Measurements from ENCODE around the gene SHISA5.
A peak's percentile ranks its signal among the peaks of the same experiment; 100 is the strongest.

SHISA5 gene

DNA sequence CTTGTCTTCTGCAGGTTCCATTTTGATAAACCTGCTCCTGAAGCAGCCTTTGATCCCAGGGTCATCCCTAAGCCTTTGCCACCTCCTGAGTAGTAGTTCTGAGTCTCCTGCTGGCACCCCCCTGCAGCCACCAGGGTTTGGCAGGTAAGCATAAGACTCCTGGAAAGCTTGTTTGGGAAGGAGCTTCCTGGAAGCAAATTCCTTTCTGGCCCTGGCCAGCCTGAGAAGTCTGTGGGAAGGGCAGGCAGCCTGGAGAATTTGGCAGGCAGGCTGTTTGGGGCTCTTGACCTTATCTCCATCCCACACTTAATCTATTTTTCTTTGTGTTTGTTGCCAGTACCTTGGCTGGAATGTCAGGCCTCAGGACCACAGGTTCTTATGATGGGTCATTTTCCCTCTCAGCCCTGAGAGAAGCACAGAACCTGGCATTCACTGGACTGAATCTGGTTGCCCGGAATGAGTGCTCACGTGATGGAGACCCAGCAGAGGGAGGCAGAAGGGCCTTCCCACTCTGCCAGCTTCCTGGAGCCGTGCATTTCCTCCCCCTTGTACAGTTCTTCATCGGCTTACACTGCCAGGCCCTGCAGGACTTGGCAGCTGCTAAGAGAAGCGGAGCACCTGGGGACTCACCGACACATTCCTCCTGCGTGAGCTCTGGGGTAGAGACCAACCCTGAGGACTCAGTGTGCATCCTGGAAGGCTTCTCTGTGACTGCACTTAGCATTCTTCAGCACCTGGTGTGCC lies 44.0 kb downstream of the SHISA5 start:
- no peak for DNase-seq (ENCODE audit: low spot score)

GRCh38 chr3:48459331-48459730 lies 44.6 kb downstream of the SHISA5 start:
- DNase-seq (ENCODE audit: low spot score): no peak

DNA sequence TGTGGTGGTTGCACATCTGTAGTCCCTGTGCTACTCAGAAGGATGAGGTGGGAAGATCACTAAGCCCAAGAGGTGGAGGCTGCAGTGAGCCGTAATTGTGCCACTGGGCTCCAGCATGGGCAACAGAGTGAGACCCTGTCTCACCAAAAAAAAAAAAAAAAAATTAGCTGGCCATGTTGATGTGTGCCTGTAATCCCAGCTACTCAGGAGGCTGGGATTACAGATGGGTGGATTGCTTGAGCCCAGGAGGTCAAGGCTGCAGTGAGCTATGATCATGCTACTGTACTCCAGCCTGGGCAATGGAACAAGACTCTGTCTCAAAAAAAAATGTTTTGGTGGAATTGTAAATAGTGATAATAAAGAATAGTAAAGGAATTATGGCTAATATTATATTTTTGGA lies 47.5 kb downstream of the SHISA5 start:
- no peak for DNase-seq (ENCODE audit: low spot score)

GRCh38 chr3:48451270-48451669 lies 52.7 kb downstream of the SHISA5 start:
- no peak for DNase-seq (ENCODE audit: low spot score)

DNA sequence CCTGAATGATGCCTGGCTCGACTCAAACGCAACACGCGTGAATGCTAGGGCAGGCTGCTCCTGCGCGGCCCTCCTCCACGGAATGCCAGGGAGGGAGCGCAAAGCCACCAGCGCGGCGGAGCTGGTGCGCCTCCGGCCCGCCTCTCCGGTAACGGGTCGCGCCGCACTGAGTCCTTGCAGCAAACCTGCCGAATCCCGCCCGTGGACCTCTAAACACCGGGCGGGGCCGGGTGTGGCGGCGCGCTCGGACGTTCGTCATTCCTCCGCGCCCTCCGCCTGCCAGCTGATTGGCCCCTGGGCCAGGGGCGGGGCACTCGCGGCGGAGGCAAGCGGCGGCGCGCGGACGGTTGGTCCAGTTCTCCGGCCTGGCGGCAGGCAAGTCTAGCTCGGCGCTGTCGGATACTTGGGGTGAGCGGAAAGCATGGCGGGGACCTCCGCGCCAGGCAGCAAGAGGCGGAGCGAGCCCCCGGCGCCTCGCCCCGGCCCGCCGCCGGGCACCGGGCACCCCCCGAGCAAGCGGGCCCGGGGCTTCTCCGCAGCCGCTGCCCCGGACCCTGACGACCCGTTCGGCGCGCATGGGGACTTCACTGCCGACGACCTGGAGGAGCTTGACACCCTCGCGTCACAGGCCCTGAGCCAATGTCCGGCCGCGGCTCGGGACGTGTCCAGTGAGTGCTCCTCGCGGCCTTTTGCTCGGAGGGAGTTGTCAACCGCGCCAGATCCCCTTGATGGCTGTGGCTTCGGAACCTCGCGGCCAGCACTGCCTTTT lies 57.4 kb downstream of the SHISA5 start, which contains the start of gene ATRIP:
TSS of gene ATRIP (plus strand) at position 313 of the 769 bp plus-strand sequence. CDS start at position 422, 109 bp downstream.
- peak; percentile 94 for DNase-seq (ENCODE audit: low spot score)

GRCh38 chr3:48446043-48446424 lies 57.9 kb downstream of the SHISA5 start:
- no peak for DNase-seq (ENCODE audit: low spot score)

DNA sequence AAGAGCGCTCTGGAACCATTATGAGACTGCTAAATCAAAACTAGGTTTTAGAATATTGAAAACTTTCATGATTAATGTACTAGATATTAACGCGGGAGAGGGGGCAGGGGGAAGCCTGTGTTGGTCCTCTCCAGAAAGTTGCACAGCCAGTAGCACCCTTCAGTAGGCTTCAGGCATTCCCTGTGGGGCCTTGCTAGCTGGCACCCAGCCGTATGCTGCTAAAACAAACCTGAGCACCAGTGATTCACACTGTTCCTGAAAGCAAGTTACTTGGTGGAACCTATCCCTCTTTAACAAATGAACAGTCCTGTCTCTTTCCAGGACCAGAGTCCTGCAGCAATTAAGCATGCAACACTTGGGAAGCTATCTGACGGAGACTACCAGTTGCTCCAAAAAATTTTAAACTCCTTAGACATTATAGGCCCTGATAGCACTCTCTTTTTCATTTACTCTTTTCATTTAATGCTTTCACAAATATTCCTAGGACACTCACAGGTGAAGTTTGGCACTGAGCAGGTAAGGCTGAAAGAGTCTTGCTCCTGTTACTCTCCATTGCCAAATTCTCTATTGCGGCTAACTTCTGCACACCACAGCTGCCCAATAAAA lies 58.6 kb downstream of the SHISA5 start:
- DNase-seq (ENCODE audit: low spot score): no peak

DNA sequence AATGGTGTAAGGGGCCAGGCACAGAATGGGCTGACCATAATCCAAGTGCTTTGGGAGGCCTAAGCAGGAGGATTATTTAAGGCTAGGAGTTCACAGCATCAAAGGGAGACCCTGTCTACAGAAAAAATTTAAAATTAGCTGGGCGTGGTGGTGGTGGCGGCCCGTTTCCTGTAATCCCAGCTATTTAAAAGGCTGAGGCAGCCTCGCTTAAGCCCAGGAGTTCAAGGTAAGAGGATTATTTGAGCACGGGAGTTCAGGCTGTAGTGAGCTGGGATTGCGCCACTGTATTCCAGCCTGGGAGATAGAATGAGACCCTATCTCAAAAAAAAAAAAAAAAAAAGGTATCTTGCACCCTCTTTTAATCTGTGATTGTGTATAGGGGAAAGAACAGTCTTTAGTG lies 62.0 kb downstream of the SHISA5 start:
- DNase-seq (ENCODE audit: low spot score): no peak

DNA sequence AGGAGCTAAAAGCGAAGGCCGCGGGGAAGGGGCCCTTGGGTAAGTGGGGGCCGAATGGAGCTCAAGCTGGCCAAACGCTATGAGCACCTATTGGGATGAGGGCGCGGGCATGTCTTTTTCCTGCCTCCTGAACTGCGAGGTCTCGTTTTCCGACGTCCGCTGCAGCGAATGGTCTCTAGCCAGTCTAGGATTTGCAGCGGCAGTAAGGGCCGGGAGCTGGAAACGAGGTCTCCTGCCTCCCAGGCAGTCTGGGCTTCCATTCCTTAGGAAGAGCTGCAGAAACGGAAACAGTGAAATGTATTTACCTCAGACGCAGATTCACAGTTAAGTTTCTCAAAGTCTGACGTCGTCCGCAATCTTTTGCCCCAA lies 63.4 kb downstream of the SHISA5 start:
- no peak for DNase-seq (ENCODE audit: low spot score)

DNA sequence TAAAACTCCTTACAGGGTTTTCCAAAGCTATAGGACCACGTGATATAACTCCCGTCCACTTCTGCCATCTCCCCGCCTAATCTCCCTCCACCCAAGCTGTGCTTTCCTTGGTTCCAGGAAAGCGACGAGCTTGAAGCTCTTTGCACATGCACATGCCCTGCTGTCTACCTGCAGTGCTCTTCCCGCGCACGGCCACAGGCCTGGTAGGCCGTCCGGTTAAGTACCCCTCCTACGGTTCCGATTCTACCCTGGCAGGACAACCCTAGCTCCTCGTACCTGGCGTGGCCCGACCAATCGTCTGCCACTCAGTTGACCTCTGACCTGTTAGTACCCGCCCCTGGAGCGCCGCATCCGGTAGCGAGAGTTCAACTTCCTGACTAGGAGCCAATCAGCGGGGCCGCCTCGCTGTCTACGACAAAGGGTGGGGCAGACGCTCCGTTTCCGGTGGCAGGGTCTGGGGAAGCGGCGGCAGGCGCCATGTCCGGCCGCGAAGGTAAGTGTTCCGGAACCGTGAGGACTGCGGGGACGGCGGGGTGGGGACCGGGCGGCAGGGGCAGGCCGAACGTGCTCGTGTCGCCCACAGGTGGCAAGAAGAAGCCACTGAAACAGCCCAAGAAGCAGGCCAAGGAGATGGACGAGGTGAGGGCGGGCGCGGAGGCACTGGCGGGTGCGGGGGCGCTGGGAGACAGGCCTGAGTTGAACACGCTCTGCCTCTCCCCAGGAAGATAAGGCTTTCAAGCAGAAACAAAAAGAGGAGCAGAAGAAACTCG lies 64.0 kb downstream of the SHISA5 start, which contains the start of the genes CCDC51 and TMA7:
TSS of gene CCDC51 (minus strand) at position 300 of the 770 bp plus-strand sequence. CDS start 4,991 bp downstream, outside the sequence.
TSS of gene TMA7 (plus strand) at position 438 of the 770 bp plus-strand sequence. CDS start at position 478, 40 bp downstream.
- DNase-seq (ENCODE audit: low spot score): peak; percentile 99

GRCh38 chr3:48437812-48438211 lies 66.2 kb downstream of the SHISA5 start:
- no peak for DNase-seq (ENCODE audit: low spot score)

- DNase-seq (ENCODE audit: low spot score): no peak
These were observed 67.1 kb downstream of the SHISA5 start for GRCh38 chr3:48436855-48437254.

DNA sequence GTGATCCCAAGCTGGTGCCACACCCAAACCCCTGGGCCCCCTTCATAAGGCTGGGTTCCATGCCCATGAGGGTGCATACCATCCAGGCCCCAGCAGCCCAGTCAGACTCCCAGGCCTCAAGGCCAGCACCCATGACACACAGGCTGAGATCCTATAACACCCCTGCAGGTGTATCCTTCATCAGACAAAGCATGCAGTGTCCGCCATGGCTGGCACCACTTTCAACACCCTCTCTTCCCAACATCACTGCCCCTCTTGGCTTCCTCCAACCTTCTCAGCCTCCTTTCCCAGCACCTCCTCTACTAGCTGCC lies 67.5 kb downstream of the SHISA5 start:
- DNase-seq (ENCODE audit: low spot score): no peak

DNA sequence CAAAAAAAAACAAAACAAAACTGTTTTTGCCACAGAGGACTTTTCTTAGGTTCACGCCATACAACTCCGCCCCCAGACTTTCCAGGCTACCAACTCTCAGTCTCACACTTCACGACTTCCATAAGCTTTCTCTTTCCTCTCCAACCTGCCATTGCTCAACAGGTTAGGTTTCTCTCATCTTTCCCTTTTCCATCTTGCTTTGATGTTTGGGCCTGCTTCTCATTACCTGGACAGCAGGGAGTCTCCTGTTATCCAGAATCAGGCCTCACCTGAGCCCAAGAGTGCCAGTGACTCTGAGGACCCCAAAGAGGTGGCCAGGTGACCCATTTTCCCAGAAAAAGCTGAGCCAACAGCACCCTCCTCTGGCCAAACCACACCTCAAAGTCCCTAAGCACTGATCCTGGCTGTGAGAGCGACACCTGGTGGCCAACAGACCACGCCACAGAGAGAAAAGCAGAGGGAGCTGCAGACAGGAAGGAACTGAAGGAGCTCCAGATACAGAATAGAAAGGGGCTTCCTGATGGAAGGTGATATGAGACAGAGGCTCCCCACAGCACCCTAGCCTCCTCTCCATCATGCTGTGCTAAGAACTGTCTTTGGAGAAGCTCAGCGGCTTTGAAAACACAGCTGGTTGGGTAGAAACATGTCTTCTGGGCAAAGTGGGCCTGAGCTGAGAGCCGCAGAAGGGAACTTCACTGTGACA lies 68.0 kb downstream of the SHISA5 start:
- DNase-seq (ENCODE audit: low spot score): peak; percentile 94

DNA sequence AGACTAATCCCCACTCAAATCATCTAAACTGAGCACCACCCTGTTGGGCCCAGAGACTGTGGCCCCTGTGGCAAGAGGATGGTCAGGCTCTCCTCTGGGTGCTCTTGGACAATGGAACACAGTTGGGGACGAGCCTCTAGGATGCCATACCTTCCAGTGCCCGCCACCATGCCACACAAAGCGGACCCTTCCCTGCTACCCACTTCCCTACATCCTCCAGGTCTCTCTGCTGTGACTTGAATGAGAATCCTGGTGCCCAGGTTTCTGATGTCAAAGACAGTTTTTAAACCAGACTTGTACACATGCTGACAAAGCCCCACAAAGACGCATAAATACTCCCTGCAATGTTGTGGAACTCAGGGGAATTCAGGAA lies 68.8 kb downstream of the SHISA5 start:
- no peak for DNase-seq (ENCODE audit: low spot score)

- DNase-seq (ENCODE audit: low spot score): no peak
These were observed 69.3 kb downstream of the SHISA5 start for GRCh38 chr3:48434591-48435222.

- DNase-seq (ENCODE audit: low spot score): no peak
These were observed 70.4 kb downstream of the SHISA5 start for GRCh38 chr3:48433472-48434118.

GRCh38 chr3:48432411-48433371 lies 71.3 kb downstream of the SHISA5 start:
- DNase-seq (ENCODE audit: low spot score): peak; percentile 29
